H1 (cell line): ENCODE measurements around the gene PRKAG3. TPM values are rescaled to one million over a fixed set of nuclear protein-coding genes. Genes with fewer than 3 reads are reported as not detected.

Source experiments
- CTCF ChIA-PET: fragments of 300-600 bp; sonication (Branson Sonifier 250); formaldehyde crosslinking; loops from one replicate; lab custom pipeline; 2021; ENCODE audit not compliant: partially characterized antibody; lab: Charles Lee
- POLR2A ChIA-PET: fragments of 300-600 bp; sonication (Branson Sonifier 250); formaldehyde crosslinking; loops from one replicate; lab custom pipeline; 2021; ENCODE audit warnings: inconsistent platforms; ENCODE audit not compliant: partially characterized antibody; lab: Charles Lee
- DNase-seq, 2 experiments: peaks; one replicate each; pipeline versions ENCODE4 v3.0.0 to v3.0.0-alpha.2; 2010 to 2022; ENCODE audit warnings: low spot score in 2 of 2, low read depth in 1 of 2, mixed read lengths in 1 of 2
- FAIRE-seq: peaks from 2 replicates; lab custom pipeline; 2011; peaks lifted over from hg19 to GRCh38; lab: Jason Lieb, UNC
- H2AFZ ChIP-seq: 2 replicates; pipeline ENCODE4 v1.8.1; 2012; ENCODE audit warnings: low read length, inconsistent platforms
- H2AK5ac ChIP-seq: 2 replicates; pipeline ENCODE4 v1.6.1; 2013; ENCODE audit warnings: low read depth, low read length
- H2BK120ac ChIP-seq: replicated peaks from 2 replicates; pipeline ENCODE3; 2013; ENCODE audit warnings: low read depth, low read length, inconsistent platforms
- H2BK12ac ChIP-seq: 2 replicates; pipeline ENCODE4 v1.6.1; 2013; ENCODE audit warnings: low read depth, low read length
- H2BK15ac ChIP-seq: 2 replicates; pipeline ENCODE4 v1.6.1; 2013; ENCODE audit warnings: low read length
- H2BK20ac ChIP-seq: 2 replicates; pipeline ENCODE4 v1.6.1; 2013; ENCODE audit warnings: low read length
- H2BK5ac ChIP-seq: 2 replicates; pipeline ENCODE4 v1.6.1; 2013; ENCODE audit warnings: low read depth, low read length
- H3K14ac ChIP-seq: 2 replicates; pipeline ENCODE4 v1.6.1; 2013; ENCODE audit warnings: inconsistent platforms; ENCODE audit not compliant: insufficient read length
- H3K18ac ChIP-seq: 2 replicates; pipeline ENCODE4 v1.6.1; 2013; ENCODE audit warnings: low read length; ENCODE audit errors: extremely low read depth
- H3K23ac ChIP-seq: 2 replicates; pipeline ENCODE4 v1.6.1; 2013; ENCODE audit warnings: inconsistent platforms; ENCODE audit not compliant: insufficient read length
- H3K23me2 ChIP-seq: 2 replicates; pipeline ENCODE4 v1.6.1; 2013; ENCODE audit warnings: low read depth, low read length
- H3K27ac ChIP-seq: 2 replicates; pipeline ENCODE4 v1.6.1; 2011; ENCODE audit warnings: low read depth, low read length, inconsistent platforms
- H3K27me3 ChIP-seq, 4 experiments: replicated peaks in 1 of 4; 1 replicate in 1 of 4; 2 replicates in 3 of 4; pipeline versions ENCODE4 v1.6.1 to v1.8.1; 2011 to 2013; ENCODE audit warnings: low read length in 3 of 4, mild to moderate bottlenecking in 3 of 4, inconsistent platforms in 2 of 4, mixed read lengths in 2 of 4, moderate library complexity in 1 of 4; ENCODE audit not compliant: control insufficient read depth in 3 of 4, insufficient read depth in 3 of 4; ENCODE audit errors: extremely low read depth in 1 of 4
- H3K36me3 ChIP-seq, 4 experiments: 2 replicates each; pipeline versions ENCODE4 v1.6.1 to v1.8.1; 2011 to 2013; ENCODE audit warnings: mild to moderate bottlenecking in 4 of 4, low read length in 3 of 4, moderate library complexity in 2 of 4, control low read depth in 1 of 4, inconsistent platforms in 1 of 4; ENCODE audit not compliant: insufficient read depth in 4 of 4, control insufficient read depth in 2 of 4
- H3K4ac ChIP-seq: replicated peaks from 2 replicates; pipeline ENCODE3; 2013; ENCODE audit warnings: low read length, low read depth, mixed read lengths, inconsistent platforms; ENCODE audit not compliant: insufficient read length
- H3K4me1 ChIP-seq, 4 experiments: replicated peaks in 1 of 4; 1 replicate in 1 of 4; 2 replicates in 3 of 4; pipeline versions ENCODE4 v1.6.1 to v1.8.1; 2011 to 2013; ENCODE audit warnings: low read length in 3 of 4, inconsistent platforms in 2 of 4, mixed read lengths in 1 of 4; ENCODE audit not compliant: insufficient read depth in 4 of 4, control insufficient read depth in 3 of 4
- H3K4me2 ChIP-seq, 2 experiments: 2 replicates each; pipeline versions ENCODE4 v1.6.1 to v1.8.1; 2011 to 2013; ENCODE audit warnings: low read depth in 2 of 2, low read length in 2 of 2, control low read depth in 1 of 2, inconsistent platforms in 1 of 2, mild to moderate bottlenecking in 1 of 2; ENCODE audit not compliant: insufficient read depth in 1 of 2
- H3K4me3 ChIP-seq, 4 experiments: fragments of 200-600, 300-600 bp in 1 of 4; sonication (generic), shearing (Covaris generic), sonication (Bioruptor Twin) in 1 of 4; 2 replicates each; pipeline versions ENCODE4 v1.5.1 to v1.8.1; 2011 to 2016; ENCODE audit warnings: low read length in 4 of 4, low read depth in 3 of 4, control low read depth in 2 of 4, inconsistent platforms in 2 of 4, mild to moderate bottlenecking in 2 of 4, mixed read lengths in 1 of 4, moderate library complexity in 1 of 4; ENCODE audit not compliant: insufficient read depth in 2 of 4; ENCODE audit errors: extremely low read depth in 1 of 4
- H3K56ac ChIP-seq: replicated peaks from 2 replicates; pipeline ENCODE3; 2013; ENCODE audit warnings: low read depth, mild to moderate bottlenecking, mixed read lengths, low read length, inconsistent platforms; ENCODE audit not compliant: insufficient read length
- H3K79me1 ChIP-seq: 2 replicates; pipeline ENCODE4 v1.6.1; 2013; ENCODE audit warnings: low read depth, low read length, control low read depth
- H3K79me2 ChIP-seq, 2 experiments: 2 replicates each; pipeline versions ENCODE4 v1.6.1 to v1.8.1; 2012 to 2013; ENCODE audit warnings: low read length in 2 of 2, mild to moderate bottlenecking in 2 of 2, inconsistent platforms in 1 of 2; ENCODE audit not compliant: insufficient read depth in 2 of 2, control insufficient read depth in 1 of 2
- H3K9ac ChIP-seq, 4 experiments: replicated peaks in 1 of 4; 1 replicate in 1 of 4; 2 replicates in 3 of 4; pipeline versions ENCODE4 v1.6.1 to v1.8.1; 2011 to 2013; ENCODE audit warnings: low read depth in 3 of 4, low read length in 3 of 4, control low read depth in 2 of 4, mild to moderate bottlenecking in 2 of 4, moderate library complexity in 2 of 4, inconsistent platforms in 1 of 4; ENCODE audit errors: extremely low read depth in 1 of 4
- H3K9me3 ChIP-seq, 2 experiments: 2 replicates each; pipeline versions ENCODE4 v1.6.1 to v1.8.1; 2012 to 2013; ENCODE audit warnings: mild to moderate bottlenecking in 2 of 2, moderate library complexity in 2 of 2, control low read depth in 1 of 2, inconsistent platforms in 1 of 2, low read depth in 1 of 2, low read length in 1 of 2, mixed read lengths in 1 of 2; ENCODE audit not compliant: insufficient read depth in 2 of 2
- H4K20me1 ChIP-seq, 2 experiments: replicated peaks in 1 of 2; 2 replicates each; pipeline versions ENCODE3 to v1.8.1; 2011 to 2013; ENCODE audit warnings: inconsistent platforms in 2 of 2, low read length in 2 of 2, mild to moderate bottlenecking in 1 of 2; ENCODE audit not compliant: insufficient read depth in 2 of 2, control insufficient read depth in 1 of 2
- H4K5ac ChIP-seq: 2 replicates; pipeline ENCODE4 v1.6.1; 2013; ENCODE audit warnings: low read length, low read depth, mixed read lengths, inconsistent platforms; ENCODE audit not compliant: insufficient read length
- H4K8ac ChIP-seq: 2 replicates; pipeline ENCODE4 v1.8.0; 2013; ENCODE audit warnings: mild to moderate bottlenecking, moderate library complexity, low read length, inconsistent platforms; ENCODE audit not compliant: insufficient read depth; ENCODE audit errors: extremely low read depth
- H4K91ac ChIP-seq: replicated peaks from 2 replicates; pipeline ENCODE3; 2013; ENCODE audit warnings: low read length, mixed read lengths, inconsistent platforms; ENCODE audit not compliant: insufficient read length
- WGBS, 2 experiments: shearing (Covaris generic) in 1 of 2; methylation state at CpG; one replicate each; pipeline versions ENCODE4 v1.1.6 to v1.1.7; 2013 to 2015; ENCODE audit warnings: low lambda C conversion rate in 2 of 2, mixed read lengths in 2 of 2, inconsistent platforms in 1 of 2, low coverage in 1 of 2, missing lambda C conversion rate in 1 of 2; ENCODE audit not compliant: insufficient replicate concordance in 2 of 2, insufficient coverage in 1 of 2, insufficient read length in 1 of 2; ENCODE audit errors: extremely low coverage in 1 of 2, missing lambda C conversion rate in 1 of 2; 5-methylcytosine and 5-hydroxymethylcytosine counted together
- polyA plus RNA-seq, 7 experiments: library from polyadenylated mRNA; depleted of rRNA in 3 of 7; stranded (reverse) in 5 of 7; unstranded in 2 of 7; fragments of >200 nt in 5 of 7; fragments of 200-250 nt in 2 of 7; gene quantifications; 1 replicate in 5 of 7; 2 replicates in 1 of 7; 4 replicates in 1 of 7; pipeline versions ENCODE4 v1.2.1 to v1.2.3, GENCODE V29; 2011 to 2013; ENCODE audit warnings: missing spikeins in 2 of 7, mixed read lengths in 2 of 7
- total RNA-seq: library from RNA; stranded (reverse); fragmentation: NEBNext Ultra II Directional; extraction: Animal tissue kit (Norgen Biotek cat#: 25700); gene quantifications from 2 replicates; pipeline ENCODE4 v1.2.1, GENCODE V29; 2021
- TF ChIP-seq, protein P1 (sequence below), 3 experiments: IDR thresholded peaks; 1 replicate in 2 of 3; 2 replicates in 1 of 3; pipeline versions ENCODE4 v1.5.1 to v1.6.1; 2011; ENCODE audit warnings: low read length in 3 of 3, mild to moderate bottlenecking in 3 of 3, inconsistent platforms in 2 of 3, low read depth in 1 of 3, moderate library complexity in 1 of 3; ENCODE audit not compliant: insufficient read depth in 1 of 3; ENCODE audit errors: control extremely low read depth in 1 of 3

Gene PRKAG3
- total and polyA plus RNA-seq, 2 of the 8 experiments (the other 6 are each of a cell fraction or from before 2014, with no cell fraction given), result not detected

DNA sequence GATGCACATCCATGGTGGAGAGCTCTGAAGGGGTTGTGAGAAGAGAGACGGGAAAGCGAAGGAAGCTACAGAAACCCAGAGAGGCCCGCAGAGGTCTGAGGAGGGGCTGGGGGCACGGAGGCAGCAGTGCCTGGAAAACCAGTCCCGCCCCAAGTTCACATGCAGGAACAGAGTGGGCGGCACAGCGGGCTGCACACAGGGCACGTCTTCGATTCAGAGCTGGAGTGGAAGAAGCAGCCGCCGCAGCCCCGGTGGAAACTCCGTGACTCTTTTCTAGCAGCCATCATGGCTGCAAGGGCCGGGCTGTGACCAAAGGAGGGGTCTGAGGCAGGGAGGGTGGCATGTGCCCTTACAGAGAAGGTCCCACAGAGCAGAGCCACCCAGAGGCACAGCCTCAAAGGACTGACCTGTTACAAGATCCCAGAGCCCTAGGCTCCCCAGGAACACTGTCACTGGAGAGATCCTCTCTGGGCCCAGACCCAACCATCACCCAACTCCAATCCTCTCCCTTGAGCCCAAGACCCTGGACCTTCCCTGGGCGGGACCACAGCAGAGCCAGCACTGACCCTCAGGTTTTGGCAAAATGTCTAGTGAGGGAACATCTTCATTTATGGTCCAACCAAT lies 10.7 kb downstream of the PRKAG3 start:
- no peak overlapping the region for H2BK15ac ChIP-seq
- H3K14ac ChIP-seq, result no peak overlapping the region
- H2BK5ac ChIP-seq, result no peak overlapping the region
- no peak for FAIRE-seq
- no peak overlapping the region for H3K18ac ChIP-seq
- H4K8ac ChIP-seq, result no peak overlapping the region
- no peak overlapping the region for H2BK20ac ChIP-seq
- CTCF ChIA-PET, result interaction anchor here (0.9 to 1.2 kb wide), 2 partner anchors 8 to 27 kb away, joined by 3 to 4 read pairs; no protein-coding TSS in a partner anchor
- no peak overlapping the region for H3K27ac ChIP-seq
- no peaks in the 10 kb centered on the region for H3K27me3 ChIP-seq
- no peaks in the 10 kb centered on the region; the same call in 1 of the 2 replicates for H3K79me1 ChIP-seq
- no peaks in the 10 kb centered on the region for H3K23me2 ChIP-seq
- no peaks in the 10 kb centered on the region for H4K20me1 ChIP-seq
- H3K9ac ChIP-seq, result no peak overlapping the region
- no peak overlapping the region for H2AK5ac ChIP-seq
- WGBS, 2 experiments, result 89% methylated on average over 14 of the region's 15 CpGs; no CpG with 5 or more reads in 1 of the 2 experiments
- POLR2A ChIA-PET, result interaction anchor here (1.5 to 2.1 kb wide), 2 partner anchors 15 to 39 kb away, joined by 3 to 5 read pairs; partner anchors contain the start of gene CYP27A1
- TF ChIP-seq, protein P1, sequence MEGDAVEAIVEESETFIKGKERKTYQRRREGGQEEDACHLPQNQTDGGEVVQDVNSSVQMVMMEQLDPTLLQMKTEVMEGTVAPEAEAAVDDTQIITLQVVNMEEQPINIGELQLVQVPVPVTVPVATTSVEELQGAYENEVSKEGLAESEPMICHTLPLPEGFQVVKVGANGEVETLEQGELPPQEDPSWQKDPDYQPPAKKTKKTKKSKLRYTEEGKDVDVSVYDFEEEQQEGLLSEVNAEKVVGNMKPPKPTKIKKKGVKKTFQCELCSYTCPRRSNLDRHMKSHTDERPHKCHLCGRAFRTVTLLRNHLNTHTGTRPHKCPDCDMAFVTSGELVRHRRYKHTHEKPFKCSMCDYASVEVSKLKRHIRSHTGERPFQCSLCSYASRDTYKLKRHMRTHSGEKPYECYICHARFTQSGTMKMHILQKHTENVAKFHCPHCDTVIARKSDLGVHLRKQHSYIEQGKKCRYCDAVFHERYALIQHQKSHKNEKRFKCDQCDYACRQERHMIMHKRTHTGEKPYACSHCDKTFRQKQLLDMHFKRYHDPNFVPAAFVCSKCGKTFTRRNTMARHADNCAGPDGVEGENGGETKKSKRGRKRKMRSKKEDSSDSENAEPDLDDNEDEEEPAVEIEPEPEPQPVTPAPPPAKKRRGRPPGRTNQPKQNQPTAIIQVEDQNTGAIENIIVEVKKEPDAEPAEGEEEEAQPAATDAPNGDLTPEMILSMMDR (IDR thresholded peaks at IDR 0.05; ENCODE audit: control extremely low read depth in 1 of 3, insufficient read depth in 1 of 3, low read depth in 1 of 3, low read length in 3 of 3), result no peak
- H3K36me3 ChIP-seq, result no peaks in the 10 kb centered on the region
- H3K9me3 ChIP-seq, result no peaks in the 10 kb centered on the region
- H2AFZ ChIP-seq, result no peak overlapping the region
- H3K56ac ChIP-seq, result no peak overlapping the region
- no peak overlapping the region for H2BK120ac ChIP-seq
- no peaks in the 10 kb centered on the region for H3K79me2 ChIP-seq
- H3K4me1 ChIP-seq, result no peaks in the 10 kb centered on the region; a peak in 1 of 7 replicates
- no peak overlapping the region for H3K4me3 ChIP-seq
- DNase-seq, result no peak
- no peak overlapping the region for H4K91ac ChIP-seq
- no peak overlapping the region for H3K23ac ChIP-seq
- H3K4me2 ChIP-seq, result no peak overlapping the region
- H4K5ac ChIP-seq, result no peak overlapping the region
- no peak overlapping the region for H2BK12ac ChIP-seq
- no peak overlapping the region for H3K4ac ChIP-seq
